HepG2 (cell line): ENCODE measurements around the gene FOSB. TPM values are rescaled to one million over a fixed set of nuclear protein-coding genes. Genes with fewer than 3 reads are reported as not detected.

ENCODE experiments used
- HOXA7 ChIP-seq: sonication (generic); formaldehyde crosslinking; IDR thresholded peaks from 2 replicates; pipeline ENCODE4 v1.8.1; 2022; ENCODE audit warnings: mild to moderate bottlenecking, missing genetic modification reagents, moderate library complexity
- KDM1A ChIP-seq: IDR thresholded peaks from 2 replicates; pipeline ENCODE4 v1.6.1; 2016; ENCODE audit warnings: missing compliant biosample characterization
- NBN ChIP-seq: fragments of 450-650 bp; conservative IDR thresholded peaks from 2 replicates; pipeline ENCODE4 v1.6.1; 2017
- ZBTB8A ChIP-seq: sonication (generic); formaldehyde crosslinking; IDR thresholded peaks from 2 replicates; pipeline ENCODE4 v1.4.0; 2020; ENCODE audit warnings: mild to moderate bottlenecking, low read depth, missing genetic modification reagents, borderline replicate concordance
- ZNF282 ChIP-seq: fragments of 450-650 bp; IDR thresholded peaks from 2 replicates; pipeline ENCODE4 v1.6.1; 2018; ENCODE audit not compliant: partially characterized antibody
- ZNF331 ChIP-seq: sonication (generic); formaldehyde crosslinking; IDR thresholded peaks from 2 replicates; pipeline ENCODE4 v1.4.0; 2020; ENCODE audit warnings: missing genetic modification reagents
- ZNF337 ChIP-seq: sonication (generic); formaldehyde crosslinking; IDR thresholded peaks from 2 replicates; pipeline ENCODE4 v1.5.1; 2020; ENCODE audit warnings: missing genetic modification reagents, low read depth, mild to moderate bottlenecking, borderline replicate concordance
- ZNF367 ChIP-seq: sonication (generic); formaldehyde crosslinking; IDR thresholded peaks from 2 replicates; pipeline ENCODE4 v1.4.0; 2020; ENCODE audit warnings: missing genetic modification reagents, borderline replicate concordance
- ZNF546 ChIP-seq: sonication (generic); formaldehyde crosslinking; conservative IDR thresholded peaks from 2 replicates; pipeline ENCODE4 v1.8.1; 2023; ENCODE audit warnings: mild to moderate bottlenecking, missing genetic modification reagents
- ZNF883 ChIP-seq: sonication (generic); formaldehyde crosslinking; IDR thresholded peaks from 2 replicates; pipeline ENCODE4 v1.5.1; 2020; ENCODE audit warnings: mild to moderate bottlenecking, missing genetic modification reagents; ENCODE audit errors: not compliant biosample characterization
- polyA plus RNA-seq, 8 experiments: library from polyadenylated mRNA; depleted of rRNA in 3 of 8; stranded (reverse) in 7 of 8; unstranded in 1 of 8; fragments of >200 nt; fragmentation: Illumina TruSeq in 4 of 8; extraction: Trizol in 4 of 8; gene quantifications; 2 replicates each; pipeline versions ENCODE4 v1.2.1 to v1.2.3, GENCODE V29; 2011 to 2016; ENCODE audit warnings: low read depth in 4 of 8, missing spikeins in 1 of 8, mixed read lengths in 1 of 8; ENCODE audit not compliant: insufficient read depth in 1 of 8
- total RNA-seq, 5 experiments: library from RNA; depleted of rRNA; stranded (reverse); fragments of >200 nt; fragmentation: Illumina TruSeq; extraction: Trizol; gene quantifications; 2 replicates each; pipeline ENCODE4 v1.2.3, GENCODE V29; 2016; ENCODE audit warnings: low read depth in 1 of 5
- TF ChIP-seq, protein P1 (sequence below): sonication (generic); formaldehyde crosslinking; IDR thresholded peaks from 2 replicates; pipeline ENCODE4 v1.8.0; 2022; ENCODE audit warnings: mild to moderate bottlenecking, missing genetic modification reagents, borderline replicate concordance
- TF ChIP-seq, protein P2 (sequence below): IDR thresholded peaks from 2 replicates; pipeline ENCODE4 v1.6.1; 2016; ENCODE audit warnings: low read depth, missing genetic modification reagents, missing compliant biosample characterization
- TF ChIP-seq, protein P3 (sequence below), 2 experiments: fragments of 450-650 bp in 1 of 2; sonication (generic) in 1 of 2; formaldehyde crosslinking in 1 of 2; IDR thresholded peaks; 2 replicates each; pipeline versions ENCODE4 v1.6.1 to v1.8.0; 2016 to 2022; ENCODE audit warnings: antibody characterized with exemption in 1 of 2, mild to moderate bottlenecking in 1 of 2, missing genetic modification reagents in 1 of 2

Gene FOSB
- total and polyA plus RNA-seq, 2 of the 13 experiments (the other 11 are each of a cell fraction or from before 2014, with no cell fraction given) = 2.8 to 6.0 TPM

DNA sequence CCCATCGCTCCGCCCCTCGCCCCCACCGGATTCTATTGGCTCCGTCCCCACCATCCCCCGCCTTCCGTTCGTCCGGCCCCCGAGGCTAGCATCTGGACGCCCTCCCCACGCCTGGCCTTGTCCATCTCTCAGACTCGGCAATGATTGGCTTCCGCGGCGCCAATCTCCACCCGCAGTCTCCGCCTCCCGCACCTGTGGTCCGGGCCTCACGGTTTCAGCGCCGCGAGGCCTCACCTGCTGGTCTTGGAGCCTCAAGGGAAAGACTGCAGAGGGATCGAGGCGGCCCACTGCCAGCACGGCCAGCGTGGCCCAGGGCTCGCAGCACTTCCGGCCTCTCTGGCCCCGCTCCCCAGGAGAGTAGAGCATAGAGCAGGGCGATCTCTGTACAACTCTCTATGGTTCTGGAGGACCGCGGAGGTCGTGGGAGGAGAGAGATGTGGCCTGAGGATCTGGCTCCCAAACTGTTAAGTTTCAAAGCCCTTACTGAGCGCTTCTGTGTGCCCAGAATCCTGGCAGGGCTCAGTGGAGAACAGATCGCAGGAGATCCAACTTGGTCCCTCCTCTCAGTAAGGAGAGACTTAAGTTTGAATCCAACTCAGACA lies 44.1 kb upstream of the FOSB start, which contains the start of gene ERCC1 (continued):
- TF ChIP-seq, protein P1, sequence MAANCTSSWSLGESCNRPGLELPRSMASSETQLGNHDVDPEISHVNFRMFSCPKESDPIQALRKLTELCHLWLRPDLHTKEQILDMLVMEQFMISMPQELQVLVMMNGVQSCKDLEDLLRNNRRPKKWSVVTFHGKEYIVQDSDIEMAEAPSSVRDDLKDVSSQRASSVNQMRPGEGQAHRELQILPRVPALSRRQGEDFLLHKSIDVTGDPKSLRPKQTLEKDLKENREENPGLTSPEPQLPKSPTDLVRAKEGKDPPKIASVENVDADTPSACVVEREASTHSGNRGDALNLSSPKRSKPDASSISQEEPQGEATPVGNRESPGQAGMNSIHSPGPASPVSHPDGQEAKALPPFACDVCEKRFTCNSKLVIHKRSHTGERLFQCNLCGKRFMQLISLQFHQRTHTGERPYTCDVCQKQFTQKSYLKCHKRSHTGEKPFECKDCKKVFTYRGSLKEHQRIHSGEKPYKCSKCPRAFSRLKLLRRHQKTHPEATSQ (CRISPR knock-in tag) = no peak; the same call in 1 of the 2 replicates
- TF ChIP-seq ZNF331 (CRISPR knock-in tag) (peak; percentile 84), ZNF282 (no peak), ZNF546 (CRISPR knock-in tag) (no peak), ZNF883 (CRISPR knock-in tag) (peak; percentile 67), HOXA7 (CRISPR knock-in tag) (no peak), KDM1A (0 out of 2 replicates have a peak, but pooled peaks have one; percentile 21), ZBTB8A (CRISPR knock-in tag) (no peak), NBN (no peak), ZNF367 (CRISPR knock-in tag) (no peak), ZNF337 (no peak)
- TF ChIP-seq, protein P2, sequence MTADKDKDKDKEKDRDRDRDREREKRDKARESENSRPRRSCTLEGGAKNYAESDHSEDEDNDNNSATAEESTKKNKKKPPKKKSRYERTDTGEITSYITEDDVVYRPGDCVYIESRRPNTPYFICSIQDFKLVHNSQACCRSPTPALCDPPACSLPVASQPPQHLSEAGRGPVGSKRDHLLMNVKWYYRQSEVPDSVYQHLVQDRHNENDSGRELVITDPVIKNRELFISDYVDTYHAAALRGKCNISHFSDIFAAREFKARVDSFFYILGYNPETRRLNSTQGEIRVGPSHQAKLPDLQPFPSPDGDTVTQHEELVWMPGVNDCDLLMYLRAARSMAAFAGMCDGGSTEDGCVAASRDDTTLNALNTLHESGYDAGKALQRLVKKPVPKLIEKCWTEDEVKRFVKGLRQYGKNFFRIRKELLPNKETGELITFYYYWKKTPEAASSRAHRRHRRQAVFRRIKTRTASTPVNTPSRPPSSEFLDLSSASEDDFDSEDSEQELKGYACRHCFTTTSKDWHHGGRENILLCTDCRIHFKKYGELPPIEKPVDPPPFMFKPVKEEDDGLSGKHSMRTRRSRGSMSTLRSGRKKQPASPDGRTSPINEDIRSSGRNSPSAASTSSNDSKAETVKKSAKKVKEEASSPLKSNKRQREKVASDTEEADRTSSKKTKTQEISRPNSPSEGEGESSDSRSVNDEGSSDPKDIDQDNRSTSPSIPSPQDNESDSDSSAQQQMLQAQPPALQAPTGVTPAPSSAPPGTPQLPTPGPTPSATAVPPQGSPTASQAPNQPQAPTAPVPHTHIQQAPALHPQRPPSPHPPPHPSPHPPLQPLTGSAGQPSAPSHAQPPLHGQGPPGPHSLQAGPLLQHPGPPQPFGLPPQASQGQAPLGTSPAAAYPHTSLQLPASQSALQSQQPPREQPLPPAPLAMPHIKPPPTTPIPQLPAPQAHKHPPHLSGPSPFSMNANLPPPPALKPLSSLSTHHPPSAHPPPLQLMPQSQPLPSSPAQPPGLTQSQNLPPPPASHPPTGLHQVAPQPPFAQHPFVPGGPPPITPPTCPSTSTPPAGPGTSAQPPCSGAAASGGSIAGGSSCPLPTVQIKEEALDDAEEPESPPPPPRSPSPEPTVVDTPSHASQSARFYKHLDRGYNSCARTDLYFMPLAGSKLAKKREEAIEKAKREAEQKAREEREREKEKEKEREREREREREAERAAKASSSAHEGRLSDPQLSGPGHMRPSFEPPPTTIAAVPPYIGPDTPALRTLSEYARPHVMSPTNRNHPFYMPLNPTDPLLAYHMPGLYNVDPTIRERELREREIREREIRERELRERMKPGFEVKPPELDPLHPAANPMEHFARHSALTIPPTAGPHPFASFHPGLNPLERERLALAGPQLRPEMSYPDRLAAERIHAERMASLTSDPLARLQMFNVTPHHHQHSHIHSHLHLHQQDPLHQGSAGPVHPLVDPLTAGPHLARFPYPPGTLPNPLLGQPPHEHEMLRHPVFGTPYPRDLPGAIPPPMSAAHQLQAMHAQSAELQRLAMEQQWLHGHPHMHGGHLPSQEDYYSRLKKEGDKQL (CRISPR knock-in tag) = no peak
- TF ChIP-seq, protein P3, sequence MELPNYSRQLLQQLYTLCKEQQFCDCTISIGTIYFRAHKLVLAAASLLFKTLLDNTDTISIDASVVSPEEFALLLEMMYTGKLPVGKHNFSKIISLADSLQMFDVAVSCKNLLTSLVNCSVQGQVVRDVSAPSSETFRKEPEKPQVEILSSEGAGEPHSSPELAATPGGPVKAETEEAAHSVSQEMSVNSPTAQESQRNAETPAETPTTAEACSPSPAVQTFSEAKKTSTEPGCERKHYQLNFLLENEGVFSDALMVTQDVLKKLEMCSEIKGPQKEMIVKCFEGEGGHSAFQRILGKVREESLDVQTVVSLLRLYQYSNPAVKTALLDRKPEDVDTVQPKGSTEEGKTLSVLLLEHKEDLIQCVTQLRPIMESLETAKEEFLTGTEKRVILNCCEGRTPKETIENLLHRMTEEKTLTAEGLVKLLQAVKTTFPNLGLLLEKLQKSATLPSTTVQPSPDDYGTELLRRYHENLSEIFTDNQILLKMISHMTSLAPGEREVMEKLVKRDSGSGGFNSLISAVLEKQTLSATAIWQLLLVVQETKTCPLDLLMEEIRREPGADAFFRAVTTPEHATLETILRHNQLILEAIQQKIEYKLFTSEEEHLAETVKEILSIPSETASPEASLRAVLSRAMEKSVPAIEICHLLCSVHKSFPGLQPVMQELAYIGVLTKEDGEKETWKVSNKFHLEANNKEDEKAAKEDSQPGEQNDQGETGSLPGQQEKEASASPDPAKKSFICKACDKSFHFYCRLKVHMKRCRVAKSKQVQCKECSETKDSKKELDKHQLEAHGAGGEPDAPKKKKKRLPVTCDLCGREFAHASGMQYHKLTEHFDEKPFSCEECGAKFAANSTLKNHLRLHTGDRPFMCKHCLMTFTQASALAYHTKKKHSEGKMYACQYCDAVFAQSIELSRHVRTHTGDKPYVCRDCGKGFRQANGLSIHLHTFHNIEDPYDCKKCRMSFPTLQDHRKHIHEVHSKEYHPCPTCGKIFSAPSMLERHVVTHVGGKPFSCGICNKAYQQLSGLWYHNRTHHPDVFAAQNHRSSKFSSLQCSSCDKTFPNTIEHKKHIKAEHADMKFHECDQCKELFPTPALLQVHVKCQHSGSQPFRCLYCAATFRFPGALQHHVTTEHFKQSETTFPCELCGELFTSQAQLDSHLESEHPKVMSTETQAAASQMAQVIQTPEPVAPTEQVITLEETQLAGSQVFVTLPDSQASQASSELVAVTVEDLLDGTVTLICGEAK (IDR thresholded peaks at IDR 0.05) = no peak
- TF ChIP-seq, protein P3 (CRISPR knock-in tag; IDR thresholded peaks at IDR 0.05) = peak; percentile 70
